NK-92 treated with Interleukin-12 subunit alpha and Interleukin-12 subunit beta, amount 100 ng/mL, for 24 hours (cell line): ENCODE results near the gene C14orf93.
"Not testable (repeated sequence)": the region's sequence is repeated elsewhere in the genome, so short reads cannot be mapped to it uniquely, and the experiment has no call there.

ENCODE experiments used
- DNase-seq: peaks from one replicate; lab custom pipeline; 2025; lab: John Stamatoyannopoulos, UW

The C14orf93 gene

GRCh38 chr14:23020143-23021128 is 10.5 kb upstream of the C14orf93 start:
- DNase-seq: no peak

GRCh38 chr14:23018107-23018506 is 8.2 kb upstream of the C14orf93 start:
- no peak for DNase-seq

- DNase-seq: no peak
Observed at GRCh38 chr14:23017091-23017490, 7.1 kb upstream of the C14orf93 start.

GRCh38 chr14:23015618-23016017 is 5.7 kb upstream of the C14orf93 start:
- no peak for DNase-seq

- DNase-seq: not testable (repeated sequence)
Observed at GRCh38 chr14:23013749-23014054, 3.8 kb upstream of the C14orf93 start.

GRCh38 chr14:23013054-23013748 is 3.3 kb upstream of the C14orf93 start:
- no peak for DNase-seq

GRCh38 chr14:23009483-23009938 is 432 bp downstream of the C14orf93 start:
- DNase-seq: no peak

GRCh38 chr14:23008831-23009230 is 1.1 kb downstream of the C14orf93 start:
- DNase-seq: no peak

GRCh38 chr14:23006544-23007419 is 3.2 kb downstream of the C14orf93 start:
- DNase-seq: peak; percentile 95

- DNase-seq: no peak
Observed at GRCh38 chr14:23006188-23006534, 3.8 kb downstream of the C14orf93 start.

GRCh38 chr14:23005451-23006187 is 4.3 kb downstream of the C14orf93 start:
- no peak for DNase-seq

GRCh38 chr14:23004274-23004673 is 5.7 kb downstream of the C14orf93 start:
- DNase-seq: not testable (repeated sequence)

GRCh38 chr14:23002592-23002991 is 7.4 kb downstream of the C14orf93 start:
- DNase-seq: no peak

GRCh38 chr14:23000860-23001259 is 9.1 kb downstream of the C14orf93 start:
- no peak for DNase-seq

GRCh38 chr14:22998329-22999012 is 11.5 kb downstream of the C14orf93 start:
- DNase-seq: no peak

- no peak for DNase-seq
Observed at GRCh38 chr14:22997676-22998323, 12.1 kb downstream of the C14orf93 start.

GRCh38 chr14:22996768-22997654 is 12.9 kb downstream of the C14orf93 start:
- DNase-seq: no peak

- DNase-seq: no peak
Observed at GRCh38 chr14:22995889-22996625, 13.9 kb downstream of the C14orf93 start.
